WI38 (cell line): ENCODE measurements around the gene TMA7.

Experiments used
- H3K4me3 ChIP-seq: 2 replicates; pipeline ENCODE4 v1.5.1; 2011; ENCODE audit warnings: low read depth, mild to moderate bottlenecking, control low read depth, low read length
- CTCF ChIP-seq: IDR thresholded peaks from 2 replicates; pipeline ENCODE4 v1.5.1; 2012; ENCODE audit warnings: low read depth, mild to moderate bottlenecking, control low read depth, low read length

The TMA7 gene

DNA sequence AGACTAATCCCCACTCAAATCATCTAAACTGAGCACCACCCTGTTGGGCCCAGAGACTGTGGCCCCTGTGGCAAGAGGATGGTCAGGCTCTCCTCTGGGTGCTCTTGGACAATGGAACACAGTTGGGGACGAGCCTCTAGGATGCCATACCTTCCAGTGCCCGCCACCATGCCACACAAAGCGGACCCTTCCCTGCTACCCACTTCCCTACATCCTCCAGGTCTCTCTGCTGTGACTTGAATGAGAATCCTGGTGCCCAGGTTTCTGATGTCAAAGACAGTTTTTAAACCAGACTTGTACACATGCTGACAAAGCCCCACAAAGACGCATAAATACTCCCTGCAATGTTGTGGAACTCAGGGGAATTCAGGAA, 4.8 kb upstream of the TMA7 start:
- TF ChIP-seq CTCF: no peak
- no peak overlapping the region for H3K4me3 ChIP-seq

DNA sequence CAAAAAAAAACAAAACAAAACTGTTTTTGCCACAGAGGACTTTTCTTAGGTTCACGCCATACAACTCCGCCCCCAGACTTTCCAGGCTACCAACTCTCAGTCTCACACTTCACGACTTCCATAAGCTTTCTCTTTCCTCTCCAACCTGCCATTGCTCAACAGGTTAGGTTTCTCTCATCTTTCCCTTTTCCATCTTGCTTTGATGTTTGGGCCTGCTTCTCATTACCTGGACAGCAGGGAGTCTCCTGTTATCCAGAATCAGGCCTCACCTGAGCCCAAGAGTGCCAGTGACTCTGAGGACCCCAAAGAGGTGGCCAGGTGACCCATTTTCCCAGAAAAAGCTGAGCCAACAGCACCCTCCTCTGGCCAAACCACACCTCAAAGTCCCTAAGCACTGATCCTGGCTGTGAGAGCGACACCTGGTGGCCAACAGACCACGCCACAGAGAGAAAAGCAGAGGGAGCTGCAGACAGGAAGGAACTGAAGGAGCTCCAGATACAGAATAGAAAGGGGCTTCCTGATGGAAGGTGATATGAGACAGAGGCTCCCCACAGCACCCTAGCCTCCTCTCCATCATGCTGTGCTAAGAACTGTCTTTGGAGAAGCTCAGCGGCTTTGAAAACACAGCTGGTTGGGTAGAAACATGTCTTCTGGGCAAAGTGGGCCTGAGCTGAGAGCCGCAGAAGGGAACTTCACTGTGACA, 4.1 kb upstream of the TMA7 start:
- peak; percentile 100 for TF ChIP-seq CTCF
- H3K4me3 ChIP-seq: no peak overlapping the region

DNA sequence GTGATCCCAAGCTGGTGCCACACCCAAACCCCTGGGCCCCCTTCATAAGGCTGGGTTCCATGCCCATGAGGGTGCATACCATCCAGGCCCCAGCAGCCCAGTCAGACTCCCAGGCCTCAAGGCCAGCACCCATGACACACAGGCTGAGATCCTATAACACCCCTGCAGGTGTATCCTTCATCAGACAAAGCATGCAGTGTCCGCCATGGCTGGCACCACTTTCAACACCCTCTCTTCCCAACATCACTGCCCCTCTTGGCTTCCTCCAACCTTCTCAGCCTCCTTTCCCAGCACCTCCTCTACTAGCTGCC, 3.6 kb upstream of the TMA7 start:
- TF ChIP-seq CTCF: no peak
- H3K4me3 ChIP-seq: no peak overlapping the region

DNA sequence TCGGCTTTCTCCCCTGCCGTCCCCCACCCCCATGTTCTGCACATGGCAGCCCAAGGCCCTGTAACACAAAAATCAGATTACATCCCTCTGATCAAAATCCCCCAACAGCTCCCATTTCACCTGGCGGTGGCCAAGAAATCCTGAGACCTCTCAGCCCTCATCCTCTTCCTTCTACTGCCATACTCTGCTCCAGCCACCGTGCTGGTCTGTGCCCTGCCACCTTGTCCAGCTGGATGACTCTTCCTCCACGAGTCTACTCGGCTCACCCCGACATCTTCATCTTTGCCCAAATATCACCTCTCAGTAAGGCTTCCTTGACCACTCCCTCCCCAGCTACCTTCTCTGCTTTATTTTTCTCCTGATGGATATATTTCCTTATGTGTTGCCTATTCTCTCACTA, 3.2 kb upstream of the TMA7 start:
- H3K4me3 ChIP-seq: no peak overlapping the region
- no peak for TF ChIP-seq CTCF

GRCh38 chr3:48437812-48438211, 2.2 kb upstream of the TMA7 start:
- H3K4me3 ChIP-seq: no peak overlapping the region
- TF ChIP-seq CTCF: no peak

GRCh38 chr3:48440590-48440958, 517 bp downstream of the TMA7 start:
- no peak for TF ChIP-seq CTCF
- H3K4me3 ChIP-seq: peak overlapping the region; percentile 96

GRCh38 chr3:48441940-48442339, 1.9 kb downstream of the TMA7 start:
- no peak overlapping the region for H3K4me3 ChIP-seq
- TF ChIP-seq CTCF: no peak
